Heart left ventricle (tissue), 16 donors: ENCODE results near the gene FAM114A1. TPM values are rescaled to one million over a fixed set of nuclear protein-coding genes. Genes with fewer than 3 reads are reported as not detected.

ENCODE experiments used
- ATAC-seq, 4 donors: fragments of 200-7000 bp; cut with Tn5 transposase; one replicate each; pipeline ENCODE4 v1.9.1; 2020 to 2022; ENCODE audit warnings: moderate library complexity in 4 of 4, mild to moderate bottlenecking in 3 of 4, moderate number of reproducible peaks in 1 of 4
- DNase-seq, 5 donors: peaks; one replicate each; pipeline ENCODE4 v3.0.0-alpha.2; 2020
- H3K27ac ChIP-seq, 12 donors: fragments of 200-600 bp; sonication (generic) in 4 of 12; one replicate each; pipeline versions ENCODE4 v1.5.0 to v1.8.0; 2016 to 2022; ENCODE audit warnings: mild to moderate bottlenecking in 2 of 12
- H3K27me3 ChIP-seq, 9 donors: fragments of 200-600 bp; sonication (generic) in 2 of 9; one replicate each; pipeline versions ENCODE4 v1.5.1 to v1.8.0; 2016 to 2022; ENCODE audit warnings: mild to moderate bottlenecking in 3 of 9
- H3K36me3 ChIP-seq, 9 donors: fragments of 200-600 bp; sonication (generic) in 2 of 9; one replicate each; pipeline versions ENCODE4 v1.5.0 to v1.8.0; 2018 to 2022; ENCODE audit warnings: mild to moderate bottlenecking in 2 of 9
- H3K4me1 ChIP-seq, 12 donors: fragments of 200-600 bp; sonication (generic) in 4 of 12; one replicate each; pipeline versions ENCODE4 v1.5.0 to v1.8.0; 2016 to 2022; ENCODE audit warnings: mild to moderate bottlenecking in 3 of 12
- H3K4me3 ChIP-seq, 12 donors: fragments of 200-600 bp; sonication (generic) in 4 of 12; one replicate each; pipeline versions ENCODE4 v1.5.0 to v1.8.0; 2017 to 2022; ENCODE audit warnings: mild to moderate bottlenecking in 9 of 12, moderate library complexity in 4 of 12
- H3K9me3 ChIP-seq, 12 donors: fragments of 200-600 bp; sonication (generic) in 4 of 12; one replicate each; pipeline versions ENCODE4 v1.5.0 to v1.8.0; 2016 to 2022; ENCODE audit warnings: mild to moderate bottlenecking in 1 of 12
- POLR2A ChIP-seq, 2 donors: fragments of 450-650 bp; IDR thresholded peaks; one replicate each; pipeline ENCODE4 v1.6.1; 2017; ENCODE audit warnings: antibody characterized with exemption in 2 of 2, mild to moderate bottlenecking in 2 of 2, moderate library complexity in 2 of 2
- WGBS, 4 donors: extraction: QIAGEN DNeasy Blood & Tissue Kit in 2 of 4; methylation state at CpG; one replicate each; pipeline versions ENCODE4 v1.1.5 to v1.1.7; 2013 to 2018; 5-methylcytosine and 5-hydroxymethylcytosine counted together
- intact Hi-C, 10 donors: fragments of 100-400 bp; cut with DNase I; formaldehyde crosslinking; loops; one replicate each; pipeline versions ENCODE4 v1.11.1 to v1.14.2; 2022
- polyA plus RNA-seq, 2 donors: library from polyadenylated mRNA; stranded (reverse); fragments of 200-250 nt; gene quantifications; one replicate each; pipeline ENCODE4 v1.2.3, GENCODE V29; 2013
- total RNA-seq, 9 donors: library from RNA; depleted of rRNA in 2 of 9; stranded (reverse); fragments of >200 nt in 2 of 9; fragmentation: NEBNext Ultra II Directional in 3 of 9; extraction: Animal tissue kit (Norgen Biotek cat#: 25700) in 3 of 9; gene quantifications; one replicate each; pipeline versions ENCODE4 v1.1.0 to v1.2.4, GENCODE V29; 2016 to 2023
- TF ChIP-seq, protein P1 (sequence below), 12 donors: fragments of 200-600 bp; sonication (generic) in 4 of 12; IDR thresholded peaks; one replicate each; pipeline versions ENCODE4 v1.5.0 to v1.8.0; 2018 to 2022; ENCODE audit warnings: antibody characterized with exemption in 12 of 12, mild to moderate bottlenecking in 5 of 12
- donor health status: ischemic (EF 13 %, LVEDD 7.1; RV severe dilation, severe dysfunction).
- donor health status: healthy with polysubstance abuse.
- donor health status: DM: no; HTN: yes; CAD: no.
- donor health status: DM: no; HTN: no; CAD: no.
- donor health status: ischemic (EF 25% LVEDD 6.9; RV normal size, moderate dysfunction).
- donor health status: ischemic (EF 25% LVEDD 5.7; RV mildly dilated, moderate dysfunction).
- donor health status: healthy.
- donor health status: DM: yes; HTN: yes; CAD: no.
- donor health status: ischemic (EF 35%, LVEDD 5.7; RV mildly dilated, moderate dysfunction).
- donor health status: nonischemic (EF 11% LVEDD 7.7; RV severe dilation, severe dysfunction).
- donor health status: DM: yes; HTN: yes; CAD: no.
- donor health status: PGD.
- donor health status: ischemic (EF 29% LVEDD 5.4; RV normal size, mild dysfunction).
- donor health status: nonischemic (EF 23%, LVEDD 6.1; RV moderate dilation, normal function).

FAM114A1 gene
- total and polyA plus RNA-seq, 11 donors = 6.0 to 41.5 (median 23.2) TPM

DNA sequence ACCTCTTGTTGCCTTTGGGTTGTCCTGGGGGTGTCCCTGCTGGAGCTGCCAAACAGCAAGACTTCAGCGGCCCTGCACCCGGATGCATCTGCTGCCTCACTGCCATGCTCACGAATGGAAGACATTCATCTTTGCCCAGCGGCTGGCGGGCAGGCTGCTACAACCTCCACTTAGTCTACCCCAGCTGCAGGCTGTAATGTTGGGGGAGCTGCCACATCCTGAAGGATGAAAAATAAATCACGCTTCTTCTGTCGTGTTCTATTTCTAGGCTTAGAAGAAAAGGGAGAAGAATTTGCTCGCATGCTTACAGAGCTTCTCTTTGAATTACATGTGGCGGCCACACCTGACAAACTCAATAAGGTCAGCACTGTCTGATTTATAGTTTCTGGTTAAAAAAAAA, 61.4 kb downstream of the FAM114A1 start:
- Histone ChIP-seq H3K9me3 (no peaks in the 10 kb centered on the region), H3K4me3 (no peak overlapping the region), H3K27ac (peak overlapping the region in 1 of 12 donors; percentile 78), H3K36me3 (peaks cover 0 to 100% (median 91%) of the 10 kb centered on the region in 9 donors), H3K27me3 (no peaks in the 10 kb centered on the region), H3K4me1 (peaks cover 0 to 4% (median 0%) of the 10 kb centered on the region in 12 donors)
- TF ChIP-seq, protein P1, sequence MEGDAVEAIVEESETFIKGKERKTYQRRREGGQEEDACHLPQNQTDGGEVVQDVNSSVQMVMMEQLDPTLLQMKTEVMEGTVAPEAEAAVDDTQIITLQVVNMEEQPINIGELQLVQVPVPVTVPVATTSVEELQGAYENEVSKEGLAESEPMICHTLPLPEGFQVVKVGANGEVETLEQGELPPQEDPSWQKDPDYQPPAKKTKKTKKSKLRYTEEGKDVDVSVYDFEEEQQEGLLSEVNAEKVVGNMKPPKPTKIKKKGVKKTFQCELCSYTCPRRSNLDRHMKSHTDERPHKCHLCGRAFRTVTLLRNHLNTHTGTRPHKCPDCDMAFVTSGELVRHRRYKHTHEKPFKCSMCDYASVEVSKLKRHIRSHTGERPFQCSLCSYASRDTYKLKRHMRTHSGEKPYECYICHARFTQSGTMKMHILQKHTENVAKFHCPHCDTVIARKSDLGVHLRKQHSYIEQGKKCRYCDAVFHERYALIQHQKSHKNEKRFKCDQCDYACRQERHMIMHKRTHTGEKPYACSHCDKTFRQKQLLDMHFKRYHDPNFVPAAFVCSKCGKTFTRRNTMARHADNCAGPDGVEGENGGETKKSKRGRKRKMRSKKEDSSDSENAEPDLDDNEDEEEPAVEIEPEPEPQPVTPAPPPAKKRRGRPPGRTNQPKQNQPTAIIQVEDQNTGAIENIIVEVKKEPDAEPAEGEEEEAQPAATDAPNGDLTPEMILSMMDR (IDR thresholded peaks at IDR 0.05) = no peak
- TF ChIP-seq POLR2A (IDR thresholded peaks at IDR 0.05) = no peak
- DNase-seq = no peak
- 94 to 96% (median 95%) methylated on average over 8 to 9 of the region's 9 CpGs for WGBS, 4 donors
- ATAC-seq = no peak
- intact Hi-C loops = no loop called here

DNA sequence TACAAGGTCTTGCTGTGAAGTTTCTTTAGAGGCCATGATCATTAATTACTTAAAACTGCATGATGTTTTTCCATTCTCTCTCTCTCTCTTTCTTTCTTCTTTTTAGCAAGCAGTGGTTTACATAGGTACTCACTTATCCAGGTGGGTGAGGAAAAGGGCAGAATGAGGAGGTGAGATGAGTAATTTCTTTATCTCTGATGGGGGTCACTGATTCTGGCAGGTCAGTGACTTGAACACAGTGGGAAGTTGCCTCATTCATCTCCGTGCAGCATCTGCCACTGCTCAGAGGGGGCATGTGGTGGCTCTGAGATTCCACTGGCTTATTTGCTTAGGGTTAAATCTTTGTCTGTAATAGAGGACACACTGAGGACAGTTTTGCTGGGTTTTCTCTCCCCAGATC, 62.6 kb downstream of the FAM114A1 start:
- Histone ChIP-seq H3K4me1 (no peaks in the 10 kb centered on the region), H3K27me3 (no peaks in the 10 kb centered on the region), H3K9me3 (no peaks in the 10 kb centered on the region), H3K27ac (peak overlapping the region in 1 of 12 donors; percentile 78), H3K36me3 (peaks cover 0 to 100% (median 93%) of the 10 kb centered on the region in 9 donors), H3K4me3 (no peak overlapping the region)
- ATAC-seq (no peak), DNase-seq (no peak)
- TF ChIP-seq, protein P1 (IDR thresholded peaks at IDR 0.05) = no peak
- no peak for TF ChIP-seq POLR2A (IDR thresholded peaks at IDR 0.05)
- intact Hi-C loops = no loop called here
- 78 to 94% (median 82%) methylated on average over 1 of the region's 1 CpG for WGBS, 4 donors

- no peak for DNase-seq
- peak overlapping the region in 1 of 12 donors; percentile 78 for H3K27ac ChIP-seq
- ATAC-seq = no peak
- peaks cover 0 to 100% (median 95%) of the 10 kb centered on the region in 9 donors for H3K36me3 ChIP-seq
- no peak overlapping the region for H3K4me3 ChIP-seq
- no peaks in the 10 kb centered on the region for H3K27me3 ChIP-seq
- no peaks in the 10 kb centered on the region for H3K4me1 ChIP-seq
- TF ChIP-seq, protein P1 (IDR thresholded peaks at IDR 0.05) = no peak
- no peak for TF ChIP-seq POLR2A (IDR thresholded peaks at IDR 0.05)
- H3K9me3 ChIP-seq = no peaks in the 10 kb centered on the region
- intact Hi-C loops = no loop called here
- WGBS, 4 donors = 89 to 93% (median 90%) methylated on average over 6 of the region's 6 CpGs
These were observed 63.1 kb downstream of the FAM114A1 start for GRCh38 chr4:38930707-38931106.

DNA sequence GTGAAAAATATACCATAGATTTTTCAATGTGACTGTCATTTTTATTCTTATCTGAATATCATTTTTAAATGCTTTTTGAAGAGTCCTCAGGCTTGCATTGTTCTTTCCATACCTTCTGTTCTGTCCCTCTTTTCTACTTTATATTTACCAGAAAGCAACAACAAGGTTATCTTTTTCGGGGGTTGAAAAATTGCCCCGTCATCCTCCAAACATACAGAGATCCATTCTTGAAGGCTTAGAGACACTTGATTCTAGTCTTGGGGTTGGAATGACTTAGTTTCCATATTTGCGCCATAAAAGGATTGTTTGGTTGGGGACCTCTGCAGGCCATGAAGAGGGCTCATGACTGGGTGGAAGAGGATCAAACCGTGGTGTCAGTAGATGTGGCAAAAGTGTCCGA, 63.5 kb downstream of the FAM114A1 start:
- 74 to 86% (median 77%) methylated on average over 5 of the region's 5 CpGs for WGBS, 4 donors
- Histone ChIP-seq H3K27ac (peak overlapping the region in 1 of 12 donors; percentile 78), H3K36me3 (peaks cover 0 to 100% (median 95%) of the 10 kb centered on the region in 9 donors), H3K9me3 (no peaks in the 10 kb centered on the region), H3K4me3 (no peak overlapping the region), H3K27me3 (no peaks in the 10 kb centered on the region), H3K4me1 (no peaks in the 10 kb centered on the region)
- TF ChIP-seq, protein P1 (IDR thresholded peaks at IDR 0.05) = no peak
- no peak for TF ChIP-seq POLR2A (IDR thresholded peaks at IDR 0.05)
- DNase-seq (no peak), ATAC-seq (no peak)
- intact Hi-C loops = no loop called here
